Stimulated activated naive CD8-positive, alpha-beta T cell treated with anti-CD3 and anti-CD28 coated beads, Interleukin-15, Interleukin-2, amounts not matched to agents 100 ng/mL and 50 ng/mL, for 24 hours (primary cell): ENCODE data around the gene C14orf180.

Experiments
- H3K27ac Mint-ChIP-seq: one replicate; pipeline ENCODE4 v1.8.0; 2021; ENCODE audit warnings: mild to moderate bottlenecking, mixed read lengths
- H3K27me3 Mint-ChIP-seq: one replicate; pipeline ENCODE4 v1.8.0; 2021; ENCODE audit warnings: mixed read lengths
- H3K36me3 Mint-ChIP-seq: one replicate; pipeline ENCODE4 v1.8.0; 2021; ENCODE audit warnings: low read depth, mixed read lengths
- H3K4me1 Mint-ChIP-seq: one replicate; pipeline ENCODE4 v1.8.0; 2021; ENCODE audit warnings: low read depth, mixed read lengths
- H3K4me3 Mint-ChIP-seq: one replicate; pipeline ENCODE4 v1.8.0; 2021; ENCODE audit warnings: mild to moderate bottlenecking, mixed read lengths
- H3K9me3 Mint-ChIP-seq: one replicate; pipeline ENCODE4 v1.8.0; 2021; ENCODE audit warnings: mixed read lengths

C14orf180 gene

GRCh38 chr14:104563742-104564615, 15.6 kb upstream of the C14orf180 start:
- Mint-ChIP-seq H3K9me3 (no peaks in the 10 kb centered on the region), H3K4me3 (no peak overlapping the region), H3K27me3 (peaks cover 9% of the 10 kb centered on the region), H3K4me1 (no peaks in the 10 kb centered on the region), H3K36me3 (no peaks in the 10 kb centered on the region), H3K27ac (no peak overlapping the region)

DNA sequence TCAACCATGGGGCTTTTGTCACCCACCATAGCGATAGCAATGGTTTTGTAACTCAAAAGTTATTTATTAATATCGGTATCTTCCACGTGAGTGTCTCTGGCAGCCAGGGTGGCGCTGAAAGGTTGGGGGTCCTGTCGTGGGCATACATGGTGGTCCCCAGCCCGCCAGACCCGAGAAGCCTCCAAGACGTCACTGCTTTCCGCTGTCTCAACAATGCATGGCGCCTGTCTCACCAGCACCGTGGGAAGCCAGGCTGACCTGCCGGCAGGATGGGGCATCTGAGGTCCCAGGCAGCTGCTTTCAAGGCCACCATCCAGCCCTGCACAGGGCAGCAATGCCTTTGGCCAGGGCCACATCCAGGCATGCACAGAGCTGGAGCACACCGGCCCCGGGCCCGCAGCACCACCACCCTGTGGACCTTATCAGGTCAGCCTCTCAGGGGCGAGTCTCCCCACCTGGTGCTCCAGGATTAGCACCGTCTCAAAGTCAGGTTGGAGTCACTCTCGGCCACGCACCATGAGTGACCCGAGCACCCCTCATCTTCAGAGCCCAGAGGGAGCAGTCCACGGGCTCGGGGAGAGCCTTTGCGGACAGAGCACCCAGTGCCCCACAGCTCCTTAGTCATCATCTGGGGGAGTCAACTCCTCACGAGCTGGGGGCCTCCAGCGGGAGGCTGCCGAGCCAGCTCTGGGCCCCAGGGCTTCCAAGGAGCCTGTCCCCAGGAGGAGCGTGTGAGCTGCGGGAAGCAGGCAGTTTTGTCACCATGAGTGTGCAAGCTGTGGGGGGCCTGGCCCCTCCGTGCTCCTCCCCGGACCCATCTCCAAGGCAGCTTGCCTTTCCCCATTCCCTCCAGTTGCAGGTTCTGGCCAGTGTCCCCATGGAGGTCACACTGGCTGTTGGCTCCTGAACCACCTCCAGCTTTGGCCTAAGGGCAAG, 14.6 kb upstream of the C14orf180 start:
- H3K4me3 Mint-ChIP-seq: no peak overlapping the region
- H3K4me1 Mint-ChIP-seq: no peaks in the 10 kb centered on the region
- no peak overlapping the region for H3K27ac Mint-ChIP-seq

DNA sequence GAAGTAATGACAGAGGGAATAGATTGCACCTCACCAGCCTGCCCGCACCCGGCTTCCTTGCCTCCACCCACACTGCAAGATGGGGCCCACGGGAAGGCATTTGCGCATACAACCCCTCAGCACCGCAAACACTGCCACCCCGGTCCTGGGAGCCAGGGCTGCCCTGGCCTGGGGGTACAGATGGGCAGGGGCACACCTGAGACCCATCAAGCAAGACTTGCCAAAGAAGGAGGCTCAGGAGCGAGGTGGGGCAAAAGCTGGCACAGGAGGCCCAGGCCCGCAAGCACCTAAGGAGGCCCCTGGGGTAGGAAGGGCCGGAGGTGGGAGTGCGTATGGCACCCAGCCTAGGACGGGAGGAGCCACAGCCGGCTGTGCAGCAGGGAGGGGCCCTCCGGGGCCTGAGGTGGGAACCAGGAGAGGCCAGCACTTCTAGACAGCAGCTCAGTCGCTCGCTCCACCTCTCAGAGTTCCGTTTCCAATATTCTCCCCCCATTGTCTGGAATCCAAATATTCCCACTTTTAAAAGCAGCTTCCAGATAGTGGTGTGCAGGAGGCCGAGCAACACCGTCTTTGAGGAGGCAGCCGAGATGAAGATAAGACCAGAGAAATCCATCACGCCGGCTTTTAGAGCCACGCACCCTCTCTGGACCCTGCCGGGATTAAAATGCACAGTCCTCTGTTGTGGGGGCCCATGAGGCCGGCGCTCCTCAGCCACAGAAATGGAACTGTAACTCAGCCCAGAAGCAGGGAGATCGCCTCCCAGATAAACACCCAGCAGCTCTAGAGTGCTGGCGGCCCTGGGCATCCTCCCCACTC, 12.2 kb upstream of the C14orf180 start:
- Mint-ChIP-seq H3K36me3 (no peaks in the 10 kb centered on the region), H3K4me3 (no peak overlapping the region), H3K27me3 (peaks cover 6% of the 10 kb centered on the region), H3K4me1 (no peaks in the 10 kb centered on the region), H3K9me3 (no peaks in the 10 kb centered on the region), H3K27ac (no peak overlapping the region)

More for the DNA sequence above, 14.6 kb upstream of the C14orf180 start:
- H3K9me3 Mint-ChIP-seq: no peaks in the 10 kb centered on the region
- H3K27me3 Mint-ChIP-seq: peaks cover 9% of the 10 kb centered on the region
- no peaks in the 10 kb centered on the region for H3K36me3 Mint-ChIP-seq

DNA sequence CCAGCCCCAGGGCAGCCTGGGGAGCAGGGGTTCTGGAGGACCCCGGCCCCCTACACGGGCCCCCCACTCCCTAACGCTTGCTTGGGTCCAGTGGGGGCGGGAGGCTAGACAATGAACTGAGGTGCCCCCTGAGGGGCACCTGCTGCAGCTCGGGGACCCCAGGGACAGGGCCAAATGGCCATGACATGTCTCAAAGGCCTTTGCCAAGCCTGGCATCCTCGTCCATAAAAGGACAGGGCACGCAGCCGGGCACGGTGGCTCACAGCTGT, 11.7 kb upstream of the C14orf180 start:
- Mint-ChIP-seq H3K27me3 (peaks cover 6% of the 10 kb centered on the region), H3K9me3 (no peaks in the 10 kb centered on the region), H3K4me1 (no peaks in the 10 kb centered on the region)

DNA sequence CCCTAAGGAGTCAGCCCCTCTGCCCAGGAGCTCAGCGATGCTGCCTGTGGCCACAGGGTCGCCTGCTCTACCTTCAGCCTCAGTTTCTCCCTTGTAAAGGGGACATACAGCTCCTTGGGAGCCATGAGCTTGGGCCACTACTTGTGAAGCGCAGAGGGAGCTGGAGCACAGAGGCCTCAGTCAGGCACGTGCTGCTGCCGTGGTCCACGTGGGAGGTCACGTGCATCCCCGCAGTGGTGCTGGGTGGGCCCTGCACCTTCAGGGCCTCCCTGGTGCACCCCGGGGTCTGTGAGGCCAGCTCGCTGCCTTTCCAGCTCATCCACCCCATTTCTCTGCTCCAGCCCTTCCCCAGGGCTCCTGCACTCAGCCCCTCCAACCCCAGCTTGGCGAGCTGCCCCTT, 10.9 kb upstream of the C14orf180 start:
- no peak overlapping the region for H3K27ac Mint-ChIP-seq
- H3K27me3 Mint-ChIP-seq: peaks cover 6% of the 10 kb centered on the region
- H3K4me3 Mint-ChIP-seq: no peak overlapping the region
- no peaks in the 10 kb centered on the region for H3K4me1 Mint-ChIP-seq
- H3K36me3 Mint-ChIP-seq: no peaks in the 10 kb centered on the region
- no peaks in the 10 kb centered on the region for H3K9me3 Mint-ChIP-seq

More for the DNA sequence above, 11.7 kb upstream of the C14orf180 start:
- Mint-ChIP-seq H3K27ac (no peak overlapping the region), H3K4me3 (no peak overlapping the region), H3K36me3 (no peaks in the 10 kb centered on the region)

DNA sequence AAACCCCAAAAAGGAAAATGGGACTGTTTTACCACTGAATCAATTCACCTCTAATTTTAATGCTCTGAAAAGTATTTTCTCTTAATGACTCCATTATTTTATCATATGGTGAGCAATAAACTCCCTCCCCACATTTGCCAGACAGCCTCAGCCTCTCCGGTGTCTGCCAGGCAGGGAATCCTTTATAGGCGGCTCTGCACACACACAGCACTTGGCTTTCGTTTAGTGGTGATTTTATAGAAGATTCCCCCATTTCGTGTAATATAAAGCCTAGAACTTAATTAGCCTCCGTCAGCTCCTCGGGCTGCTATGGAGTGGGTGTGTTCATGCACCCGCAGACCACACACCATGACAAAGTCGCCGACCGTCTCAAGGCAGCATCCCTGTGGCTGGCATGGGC, 10.1 kb upstream of the C14orf180 start:
- H3K9me3 Mint-ChIP-seq: no peaks in the 10 kb centered on the region
- H3K36me3 Mint-ChIP-seq: no peaks in the 10 kb centered on the region
- no peak overlapping the region for H3K4me3 Mint-ChIP-seq
- H3K4me1 Mint-ChIP-seq: no peaks in the 10 kb centered on the region
- H3K27ac Mint-ChIP-seq: no peak overlapping the region
- H3K27me3 Mint-ChIP-seq: peaks cover 6% of the 10 kb centered on the region

GRCh38 chr14:104571246-104571645, 8.3 kb upstream of the C14orf180 start:
- Mint-ChIP-seq H3K4me1 (no peaks in the 10 kb centered on the region), H3K4me3 (no peak overlapping the region), H3K9me3 (no peaks in the 10 kb centered on the region), H3K36me3 (no peaks in the 10 kb centered on the region), H3K27ac (no peak overlapping the region), H3K27me3 (no peaks in the 10 kb centered on the region)

DNA sequence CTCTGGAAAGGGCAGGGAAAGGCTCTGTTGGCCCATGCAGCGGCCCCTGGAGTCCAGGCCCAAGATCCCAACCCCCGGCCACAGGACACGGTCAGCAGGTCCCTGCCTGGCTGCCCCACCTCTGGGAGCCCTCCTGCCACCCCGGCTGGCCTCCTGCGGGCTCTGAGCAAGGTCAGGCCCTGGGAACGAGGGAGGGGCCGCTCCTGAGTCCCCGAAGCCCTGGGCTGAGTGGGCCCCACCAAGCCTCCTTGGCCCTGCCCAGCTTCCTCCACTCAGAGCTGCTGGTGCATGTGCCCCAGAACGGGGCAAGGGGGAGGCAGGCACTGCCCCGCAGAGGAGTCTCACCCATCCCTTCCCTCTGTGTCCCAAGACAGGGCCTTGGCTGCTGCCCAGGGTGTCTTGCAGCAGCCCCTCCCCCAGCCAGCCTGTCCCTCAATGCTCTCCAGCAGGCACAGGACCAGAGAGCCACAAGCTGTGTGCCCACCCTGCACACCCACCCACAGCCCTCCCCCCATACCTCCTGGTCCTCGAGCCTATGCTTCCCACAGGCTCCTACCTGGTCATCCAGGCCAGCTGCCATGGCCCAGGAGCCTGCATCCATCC, 7.4 kb upstream of the C14orf180 start:
- no peaks in the 10 kb centered on the region for H3K27me3 Mint-ChIP-seq
- H3K9me3 Mint-ChIP-seq: no peaks in the 10 kb centered on the region
- H3K4me3 Mint-ChIP-seq: no peak overlapping the region
- H3K4me1 Mint-ChIP-seq: no peaks in the 10 kb centered on the region
- no peak overlapping the region for H3K27ac Mint-ChIP-seq
- H3K36me3 Mint-ChIP-seq: no peaks in the 10 kb centered on the region

DNA sequence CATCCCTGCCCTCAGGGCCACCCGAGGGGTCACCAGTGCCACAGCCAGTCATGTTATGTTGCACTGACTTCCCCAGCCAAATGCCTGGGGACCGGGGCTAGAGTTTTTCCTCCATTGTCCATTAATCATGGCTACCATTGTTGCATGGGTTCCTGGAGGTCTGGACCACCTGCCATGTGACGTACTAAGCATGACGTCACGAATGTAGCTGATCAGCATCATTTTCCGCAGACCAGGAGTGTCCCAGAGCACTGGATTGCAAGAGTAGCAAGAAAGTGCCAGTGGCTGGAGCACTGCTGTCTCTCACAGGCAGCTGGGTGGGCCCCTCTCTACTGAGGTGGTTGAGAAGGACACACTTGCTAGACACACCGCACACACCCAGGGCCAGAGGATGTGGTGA, 6.9 kb upstream of the C14orf180 start:
- Mint-ChIP-seq H3K36me3 (no peaks in the 10 kb centered on the region), H3K4me3 (no peak overlapping the region), H3K4me1 (no peaks in the 10 kb centered on the region), H3K27ac (no peak overlapping the region), H3K27me3 (no peaks in the 10 kb centered on the region), H3K9me3 (no peaks in the 10 kb centered on the region)

GRCh38 chr14:104573930-104574329, 5.6 kb upstream of the C14orf180 start:
- Mint-ChIP-seq H3K4me3 (no peak overlapping the region), H3K4me1 (no peaks in the 10 kb centered on the region), H3K27me3 (no peaks in the 10 kb centered on the region), H3K36me3 (no peaks in the 10 kb centered on the region), H3K27ac (no peak overlapping the region), H3K9me3 (no peaks in the 10 kb centered on the region)

- no peaks in the 10 kb centered on the region for H3K36me3 Mint-ChIP-seq
- no peaks in the 10 kb centered on the region for H3K4me1 Mint-ChIP-seq
- H3K4me3 Mint-ChIP-seq: no peak overlapping the region
- H3K27me3 Mint-ChIP-seq: no peaks in the 10 kb centered on the region
- H3K9me3 Mint-ChIP-seq: no peaks in the 10 kb centered on the region
- H3K27ac Mint-ChIP-seq: no peak overlapping the region
Observed at GRCh38 chr14:104574536-104574935, 5.0 kb upstream of the C14orf180 start.

- no peaks in the 10 kb centered on the region for H3K9me3 Mint-ChIP-seq
- no peaks in the 10 kb centered on the region for H3K36me3 Mint-ChIP-seq
- no peaks in the 10 kb centered on the region for H3K4me1 Mint-ChIP-seq
- H3K27me3 Mint-ChIP-seq: no peaks in the 10 kb centered on the region
- no peak overlapping the region for H3K27ac Mint-ChIP-seq
- no peak overlapping the region for H3K4me3 Mint-ChIP-seq
Observed at GRCh38 chr14:104574978-104575583, 4.5 kb upstream of the C14orf180 start.

- no peaks in the 10 kb centered on the region for H3K4me1 Mint-ChIP-seq
- H3K4me3 Mint-ChIP-seq: no peak overlapping the region
- no peaks in the 10 kb centered on the region for H3K36me3 Mint-ChIP-seq
- no peaks in the 10 kb centered on the region for H3K9me3 Mint-ChIP-seq
- no peaks in the 10 kb centered on the region for H3K27me3 Mint-ChIP-seq
- no peak overlapping the region for H3K27ac Mint-ChIP-seq
Observed at GRCh38 chr14:104576232-104576969, 3.2 kb upstream of the C14orf180 start.

DNA sequence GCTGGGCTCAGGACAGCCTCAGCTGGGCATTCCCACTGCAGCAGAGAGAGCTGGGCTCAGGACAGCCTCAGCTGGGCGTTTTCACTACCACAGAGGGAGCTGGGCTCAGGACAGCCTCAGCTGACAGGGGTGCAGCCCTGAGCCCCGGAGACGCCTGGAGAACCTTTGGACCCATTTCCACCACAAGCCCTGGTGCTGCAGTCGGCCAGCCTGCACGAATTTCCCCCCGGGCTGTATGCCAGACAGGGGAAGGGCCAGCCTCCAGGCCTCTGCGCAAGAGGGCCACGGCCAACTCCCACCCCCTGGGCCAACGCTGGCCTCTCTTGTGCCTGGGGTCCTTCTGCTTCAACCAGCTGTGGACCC, 2.6 kb upstream of the C14orf180 start:
- H3K9me3 Mint-ChIP-seq: no peaks in the 10 kb centered on the region
- H3K27ac Mint-ChIP-seq: no peak overlapping the region
- H3K4me1 Mint-ChIP-seq: no peaks in the 10 kb centered on the region
- H3K4me3 Mint-ChIP-seq: no peak overlapping the region
- H3K36me3 Mint-ChIP-seq: no peaks in the 10 kb centered on the region
- H3K27me3 Mint-ChIP-seq: no peaks in the 10 kb centered on the region
